OCI-LY1 (cell line): ENCODE data around the gene SLC24A5.

ENCODE experiments used
- H2AFZ ChIP-seq: fragments of 200-600 bp; sonication (generic), shearing (Covaris generic); 2 replicates; pipeline ENCODE4 v1.6.0; 2014; ENCODE audit warnings: antibody characterized with exemption, mild to moderate bottlenecking, low read length
- H3F3A ChIP-seq: fragments of 200-600 bp; sonication (generic), shearing (Covaris generic); 2 replicates; pipeline ENCODE4 v1.6.0; 2014; ENCODE audit warnings: mild to moderate bottlenecking, antibody characterized with exemption, low read length, moderate library complexity; ENCODE audit not compliant: insufficient read depth
- H3K27ac ChIP-seq: fragments of 200-600 bp; sonication (generic); 2 replicates; pipeline ENCODE4 v1.5.1; 2014; ENCODE audit warnings: low read length, mixed run types, mild to moderate bottlenecking, low read depth; ENCODE audit not compliant: poor library complexity, severe bottlenecking
- H3K27me3 ChIP-seq: fragments of 200-600 bp; sonication (generic); 2 replicates; pipeline ENCODE4 v1.6.0; 2014; ENCODE audit warnings: antibody characterized with exemption, mild to moderate bottlenecking, low read length, moderate library complexity; ENCODE audit not compliant: insufficient read depth
- H3K36me3 ChIP-seq: fragments of 200-600 bp; sonication (generic); 2 replicates; pipeline ENCODE4 v1.6.1; 2014; ENCODE audit warnings: mild to moderate bottlenecking, antibody characterized with exemption, low read length, moderate library complexity, mixed read lengths; ENCODE audit not compliant: insufficient read depth
- H3K4me1 ChIP-seq: fragments of 200-600 bp; sonication (generic); 2 replicates; pipeline ENCODE4 v1.5.1; 2014; ENCODE audit warnings: mild to moderate bottlenecking, low read length, moderate library complexity; ENCODE audit not compliant: insufficient read depth, severe bottlenecking
- H3K4me2 ChIP-seq: fragments of 200-600 bp; sonication (generic), shearing (Covaris generic); 2 replicates; pipeline ENCODE4 v1.6.1; 2014; ENCODE audit warnings: low read length
- H3K4me3 ChIP-seq: fragments of 200-600 bp; sonication (generic); 2 replicates; pipeline ENCODE4 v1.5.1; 2014; ENCODE audit warnings: low read length, low read depth, mild to moderate bottlenecking, mixed read lengths; ENCODE audit not compliant: poor library complexity, severe bottlenecking
- H3K79me2 ChIP-seq: fragments of 200-600 bp; shearing (Covaris generic); 2 replicates; pipeline ENCODE4 v1.6.1; 2016; ENCODE audit warnings: mixed run types, low read length, mixed read lengths; ENCODE audit not compliant: insufficient read depth
- H3K9ac ChIP-seq: fragments of 200-600 bp; sonication (generic), shearing (Covaris generic); 2 replicates; pipeline ENCODE4 v1.6.1; 2014; ENCODE audit warnings: mild to moderate bottlenecking, low read length, mixed read lengths
- H3K9me2 ChIP-seq: fragments of 200-600 bp; sonication (generic), shearing (Covaris generic); 2 replicates; pipeline ENCODE4 v1.6.1; 2014; ENCODE audit warnings: low read depth, mild to moderate bottlenecking, low read length, mixed read lengths
- H3K9me3 ChIP-seq: fragments of 200-600 bp; shearing (Covaris generic); 2 replicates; pipeline ENCODE4 v1.6.1; 2014; ENCODE audit warnings: low read length, mixed read lengths
- H4K20me1 ChIP-seq: fragments of 200-600 bp; sonication (generic), shearing (Covaris generic); 2 replicates; pipeline ENCODE4 v1.6.0; 2016; ENCODE audit warnings: mild to moderate bottlenecking, low read length; ENCODE audit not compliant: insufficient read depth
- EZH2 ChIP-seq: fragments of 200-600 bp; sonication (generic), shearing (Covaris generic); IDR thresholded peaks from 2 replicates; pipeline ENCODE4 v1.8.0; 2017; ENCODE audit warnings: borderline replicate concordance, mixed run types, mild to moderate bottlenecking, antibody characterized with exemption, low read length, moderate library complexity, mixed read lengths
- TF ChIP-seq, protein P1 (sequence below): fragments of 200-600 bp; sonication (generic), shearing (Covaris generic); IDR thresholded peaks from 2 replicates; pipeline ENCODE4 v1.5.1; 2017; ENCODE audit warnings: mild to moderate bottlenecking, antibody characterized with exemption, low read length, moderate library complexity, mixed read lengths

SLC24A5 gene

DNA sequence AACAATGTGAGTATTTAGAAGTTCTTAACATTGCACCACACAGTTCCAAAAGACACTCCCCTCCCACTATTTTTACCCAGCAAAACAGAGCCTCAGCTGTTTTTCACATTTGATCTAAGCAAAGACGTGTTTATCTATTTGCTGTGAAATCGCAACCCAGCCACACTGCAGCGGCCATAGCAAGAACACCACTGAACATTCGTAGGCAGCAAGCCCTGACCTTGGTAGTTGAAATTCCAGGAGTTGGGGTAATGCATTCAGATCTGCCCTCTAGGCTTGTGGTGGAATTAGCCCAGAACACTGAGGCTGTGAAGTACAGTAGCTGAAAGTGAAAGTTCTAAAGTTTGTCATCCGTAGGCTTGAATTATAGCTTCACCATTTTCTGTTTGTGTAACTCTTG is 17.1 kb upstream of the SLC24A5 start:
- no peak overlapping the region for H2AFZ ChIP-seq
- H3K36me3 ChIP-seq = no peaks in the 10 kb centered on the region
- no peak overlapping the region for H3K9ac ChIP-seq
- TF ChIP-seq EZH2 = no peak
- TF ChIP-seq, protein P1, sequence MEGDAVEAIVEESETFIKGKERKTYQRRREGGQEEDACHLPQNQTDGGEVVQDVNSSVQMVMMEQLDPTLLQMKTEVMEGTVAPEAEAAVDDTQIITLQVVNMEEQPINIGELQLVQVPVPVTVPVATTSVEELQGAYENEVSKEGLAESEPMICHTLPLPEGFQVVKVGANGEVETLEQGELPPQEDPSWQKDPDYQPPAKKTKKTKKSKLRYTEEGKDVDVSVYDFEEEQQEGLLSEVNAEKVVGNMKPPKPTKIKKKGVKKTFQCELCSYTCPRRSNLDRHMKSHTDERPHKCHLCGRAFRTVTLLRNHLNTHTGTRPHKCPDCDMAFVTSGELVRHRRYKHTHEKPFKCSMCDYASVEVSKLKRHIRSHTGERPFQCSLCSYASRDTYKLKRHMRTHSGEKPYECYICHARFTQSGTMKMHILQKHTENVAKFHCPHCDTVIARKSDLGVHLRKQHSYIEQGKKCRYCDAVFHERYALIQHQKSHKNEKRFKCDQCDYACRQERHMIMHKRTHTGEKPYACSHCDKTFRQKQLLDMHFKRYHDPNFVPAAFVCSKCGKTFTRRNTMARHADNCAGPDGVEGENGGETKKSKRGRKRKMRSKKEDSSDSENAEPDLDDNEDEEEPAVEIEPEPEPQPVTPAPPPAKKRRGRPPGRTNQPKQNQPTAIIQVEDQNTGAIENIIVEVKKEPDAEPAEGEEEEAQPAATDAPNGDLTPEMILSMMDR = no peak
- no peaks in the 10 kb centered on the region for H3K79me2 ChIP-seq
- no peaks in the 10 kb centered on the region for H3K9me2 ChIP-seq
- H4K20me1 ChIP-seq = no peaks in the 10 kb centered on the region
- H3F3A ChIP-seq = no peaks in the 10 kb centered on the region
- no peaks in the 10 kb centered on the region for H3K9me3 ChIP-seq
- no peak overlapping the region for H3K4me2 ChIP-seq
- no peak overlapping the region for H3K27ac ChIP-seq
- no peaks in the 10 kb centered on the region for H3K4me1 ChIP-seq
- no peaks in the 10 kb centered on the region for H3K27me3 ChIP-seq
- no peak overlapping the region for H3K4me3 ChIP-seq

DNA sequence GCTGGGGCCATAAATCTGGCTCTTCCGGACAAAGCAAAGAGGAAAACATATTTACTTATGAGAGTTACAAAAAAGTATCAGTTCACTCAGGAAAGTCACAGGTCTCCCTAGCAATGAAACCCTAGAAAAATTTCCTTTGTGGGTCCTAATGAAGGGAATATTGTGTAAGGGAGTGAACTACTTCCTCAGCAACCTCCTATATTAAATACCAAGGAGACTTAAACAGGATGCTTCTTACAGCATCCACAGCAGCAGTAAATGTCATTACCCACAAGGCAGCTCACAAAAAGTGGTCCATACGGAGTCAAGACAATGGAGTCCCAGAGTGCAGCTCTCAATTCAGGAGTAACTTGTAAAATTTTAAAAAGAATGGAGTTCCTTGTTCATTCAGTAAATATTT is 14.9 kb upstream of the SLC24A5 start:
- Histone ChIP-seq H3K9me3 (no peaks in the 10 kb centered on the region), H3K9me2 (no peaks in the 10 kb centered on the region), H3K36me3 (no peaks in the 10 kb centered on the region), H3K27ac (no peak overlapping the region), H3K27me3 (no peaks in the 10 kb centered on the region), H4K20me1 (no peaks in the 10 kb centered on the region), H3K4me3 (no peak overlapping the region), H2AFZ (no peak overlapping the region), H3K79me2 (no peaks in the 10 kb centered on the region), H3K4me1 (no peaks in the 10 kb centered on the region), H3K4me2 (no peak overlapping the region), H3F3A (no peaks in the 10 kb centered on the region), H3K9ac (no peak overlapping the region)
- no peak for TF ChIP-seq EZH2
- TF ChIP-seq, protein P1 = no peak

- H3K9ac ChIP-seq = no peak overlapping the region
- no peak for TF ChIP-seq EZH2
- TF ChIP-seq, protein P1 = no peak
- H3K4me3 ChIP-seq = no peak overlapping the region
- H3K36me3 ChIP-seq = no peaks in the 10 kb centered on the region
- H3K4me1 ChIP-seq = no peaks in the 10 kb centered on the region
- no peaks in the 10 kb centered on the region for H3F3A ChIP-seq
- H3K4me2 ChIP-seq = no peak overlapping the region
- H3K9me2 ChIP-seq = no peaks in the 10 kb centered on the region
- no peaks in the 10 kb centered on the region for H4K20me1 ChIP-seq
- no peak overlapping the region for H3K27ac ChIP-seq
- H3K9me3 ChIP-seq = no peaks in the 10 kb centered on the region
- no peaks in the 10 kb centered on the region for H3K79me2 ChIP-seq
- H2AFZ ChIP-seq = no peak overlapping the region
- H3K27me3 ChIP-seq = no peaks in the 10 kb centered on the region
Measured at GRCh38 chr15:48109212-48109611, 11.6 kb upstream of the SLC24A5 start.
